NB4 (cell line): ENCODE results near the gene HTR1D.

Source experiments
- DNase-seq: peaks from one replicate; pipeline ENCODE4 v3.0.0; 2010; ENCODE audit warnings: low read depth
- H3K4me3 ChIP-seq: one replicate; pipeline ENCODE4 v1.5.1; 2011; ENCODE audit warnings: mild to moderate bottlenecking, low read depth, low read length, moderate library complexity
- CTCF ChIP-seq: IDR thresholded peaks from one replicate; pipeline ENCODE4 v1.5.1; 2012; ENCODE audit warnings: low read depth, low read length
- MAX ChIP-seq: IDR thresholded peaks from 2 replicates; pipeline ENCODE4 v1.6.1; 2011; ENCODE audit warnings: low read depth, low read length
- MYC ChIP-seq: IDR thresholded peaks from 2 replicates; pipeline ENCODE4 v1.6.1; 2011; ENCODE audit warnings: low read depth, low read length
- POLR2A ChIP-seq: IDR thresholded peaks from 2 replicates; pipeline ENCODE4 v1.6.1; 2011; ENCODE audit warnings: mild to moderate bottlenecking; ENCODE audit not compliant: insufficient read length; ENCODE audit errors: extremely low read depth

The HTR1D gene

GRCh38 chr1:23152966-23153684 lies 64.2 kb downstream of the HTR1D start:
- TF ChIP-seq POLR2A: no peak
- no peak for TF ChIP-seq MYC
- TF ChIP-seq MAX: no peak
- no peak for TF ChIP-seq CTCF
- no peak for DNase-seq
- H3K4me3 ChIP-seq: no peak overlapping the region

GRCh38 chr1:23150742-23151141 lies 66.6 kb downstream of the HTR1D start:
- DNase-seq: no peak
- no peak for TF ChIP-seq MYC
- TF ChIP-seq CTCF: no peak
- TF ChIP-seq MAX: no peak
- TF ChIP-seq POLR2A: no peak

GRCh38 chr1:23150125-23150524 lies 67.2 kb downstream of the HTR1D start:
- no peak overlapping the region for H3K4me3 ChIP-seq
- no peak for TF ChIP-seq MAX
- no peak for TF ChIP-seq POLR2A
- no peak for TF ChIP-seq CTCF
- no peak for TF ChIP-seq MYC
- DNase-seq: no peak

More at GRCh38 chr1:23150742-23151141, 66.6 kb downstream of the HTR1D start:
- H3K4me3 ChIP-seq: no peak overlapping the region

- DNase-seq: peak; percentile 28
- no peak for TF ChIP-seq CTCF
- TF ChIP-seq MAX: no peak
- TF ChIP-seq POLR2A: no peak
- no peak for TF ChIP-seq MYC
- no peak overlapping the region for H3K4me3 ChIP-seq
These were observed 68.2 kb downstream of the HTR1D start for GRCh38 chr1:23149114-23149513.

- DNase-seq: no peak
- TF ChIP-seq POLR2A: no peak
- no peak for TF ChIP-seq MYC
- TF ChIP-seq CTCF: no peak
- TF ChIP-seq MAX: no peak
- no peak overlapping the region for H3K4me3 ChIP-seq
These were observed 69.2 kb downstream of the HTR1D start for GRCh38 chr1:23148084-23148483.
